ENCODE data around the gene EIF4EBP2. TPM values are rescaled to one million over a fixed set of nuclear protein-coding genes. Genes with fewer than 3 reads are reported as not detected.
A peak's percentile ranks its signal among the peaks of the same experiment; 100 is the strongest.

The EIF4EBP2 gene
- total and polyA plus RNA-seq, 2 experiments from 2014 or later = 42.0 to 131 TPM

- TF ChIP-seq, protein P1, sequence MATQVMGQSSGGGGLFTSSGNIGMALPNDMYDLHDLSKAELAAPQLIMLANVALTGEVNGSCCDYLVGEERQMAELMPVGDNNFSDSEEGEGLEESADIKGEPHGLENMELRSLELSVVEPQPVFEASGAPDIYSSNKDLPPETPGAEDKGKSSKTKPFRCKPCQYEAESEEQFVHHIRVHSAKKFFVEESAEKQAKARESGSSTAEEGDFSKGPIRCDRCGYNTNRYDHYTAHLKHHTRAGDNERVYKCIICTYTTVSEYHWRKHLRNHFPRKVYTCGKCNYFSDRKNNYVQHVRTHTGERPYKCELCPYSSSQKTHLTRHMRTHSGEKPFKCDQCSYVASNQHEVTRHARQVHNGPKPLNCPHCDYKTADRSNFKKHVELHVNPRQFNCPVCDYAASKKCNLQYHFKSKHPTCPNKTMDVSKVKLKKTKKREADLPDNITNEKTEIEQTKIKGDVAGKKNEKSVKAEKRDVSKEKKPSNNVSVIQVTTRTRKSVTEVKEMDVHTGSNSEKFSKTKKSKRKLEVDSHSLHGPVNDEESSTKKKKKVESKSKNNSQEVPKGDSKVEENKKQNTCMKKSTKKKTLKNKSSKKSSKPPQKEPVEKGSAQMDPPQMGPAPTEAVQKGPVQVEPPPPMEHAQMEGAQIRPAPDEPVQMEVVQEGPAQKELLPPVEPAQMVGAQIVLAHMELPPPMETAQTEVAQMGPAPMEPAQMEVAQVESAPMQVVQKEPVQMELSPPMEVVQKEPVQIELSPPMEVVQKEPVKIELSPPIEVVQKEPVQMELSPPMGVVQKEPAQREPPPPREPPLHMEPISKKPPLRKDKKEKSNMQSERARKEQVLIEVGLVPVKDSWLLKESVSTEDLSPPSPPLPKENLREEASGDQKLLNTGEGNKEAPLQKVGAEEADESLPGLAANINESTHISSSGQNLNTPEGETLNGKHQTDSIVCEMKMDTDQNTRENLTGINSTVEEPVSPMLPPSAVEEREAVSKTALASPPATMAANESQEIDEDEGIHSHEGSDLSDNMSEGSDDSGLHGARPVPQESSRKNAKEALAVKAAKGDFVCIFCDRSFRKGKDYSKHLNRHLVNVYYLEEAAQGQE (IDR thresholded peaks at IDR 0.05; ENCODE audit: unreplicated experiment) = no peak
- no peak for TF ChIP-seq ZNF331 (CRISPR knock-in tag; IDR thresholded peaks at IDR 0.05; ENCODE audit: low read depth)
- TF ChIP-seq JUNB (IDR thresholded peaks at IDR 0.05; ENCODE audit: unreplicated experiment) = no peak
Observed at GRCh38 chr10:70476249-70477035, 72.5 kb downstream of the EIF4EBP2 start (continued).

DNA sequence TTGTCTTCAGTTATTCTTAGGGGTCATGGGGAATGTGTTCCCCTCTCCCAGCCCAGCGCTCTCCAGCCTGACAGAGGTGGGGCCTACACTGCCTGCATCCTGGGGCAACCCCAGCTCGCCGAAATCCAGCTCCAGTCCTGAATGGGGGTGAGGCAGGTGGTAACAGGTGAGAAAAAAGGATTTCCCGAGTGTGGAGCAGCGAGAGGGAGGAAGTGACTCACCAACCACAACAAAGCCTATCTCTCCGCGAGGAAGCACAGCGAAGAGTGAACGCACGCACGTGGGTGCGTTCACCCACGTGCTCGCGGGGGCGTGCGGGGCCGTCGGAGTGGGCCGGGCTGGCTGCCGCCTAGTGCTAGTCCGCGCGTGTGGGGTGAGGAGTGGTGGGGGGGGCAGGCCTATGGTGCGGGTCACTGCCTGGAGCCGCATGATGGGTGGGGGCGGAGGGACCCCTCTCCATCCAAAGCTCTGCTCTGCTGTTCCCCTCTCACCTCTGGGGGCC, 73.8 kb downstream of the EIF4EBP2 start:
- Mint-ChIP-seq H3K27ac (peak overlapping the region; percentile 85), H3K9me3 (no peaks in the 10 kb centered on the region)

More for the DNA sequence above, 73.8 kb downstream of the EIF4EBP2 start:
- Mint-ChIP-seq H3K4me3 (peak overlapping the region; percentile 80), H3K4me1 (peaks cover 40% of the 10 kb centered on the region), H3K36me3 (ENCODE audit: low read depth) (no peaks in the 10 kb centered on the region), H3K27me3 (ENCODE audit: insufficient read depth, low read depth, poor library complexity) (peaks cover 26% of the 10 kb centered on the region)
- Histone ChIP-seq H3F3A (replicated peaks; ENCODE audit: low read depth) (peaks cover 10% of the 10 kb centered on the region; the same call in 1 of the 2 replicates), H3K4me2 (peak overlapping the region; percentile 99), H3K79me2 (replicated peaks; ENCODE audit: insufficient read depth) (peaks cover 31% of the 10 kb centered on the region), H3K4me1 (ENCODE audit: insufficient read depth) (peaks cover 28% of the 10 kb centered on the region), H4K20me1 (replicated peaks; ENCODE audit: insufficient read depth) (no peaks in the 10 kb centered on the region; the same call in 1 of the 2 replicates), H3K36me3 (ENCODE audit: insufficient read depth) (no peaks in the 10 kb centered on the region), H3K4me3 (peak overlapping the region; percentile 94), H3K27me3 (ENCODE audit: insufficient read depth) (0 out of 2 replicates have a peak, but pooled peaks cover 3% of the 10 kb centered on the region), H2AFZ (peak overlapping the region; percentile 87), H3K9me2 (ENCODE audit: insufficient read depth) (no peaks in the 10 kb centered on the region), H3K27ac (ENCODE audit: low read depth) (peak overlapping the region; percentile 90; the same call in 1 of the 2 replicates)
- no peak for TF ChIP-seq EZH2phosphoT487 (IDR thresholded peaks at IDR 0.05; ENCODE audit: unreplicated experiment)
- TF ChIP-seq, protein P2, sequence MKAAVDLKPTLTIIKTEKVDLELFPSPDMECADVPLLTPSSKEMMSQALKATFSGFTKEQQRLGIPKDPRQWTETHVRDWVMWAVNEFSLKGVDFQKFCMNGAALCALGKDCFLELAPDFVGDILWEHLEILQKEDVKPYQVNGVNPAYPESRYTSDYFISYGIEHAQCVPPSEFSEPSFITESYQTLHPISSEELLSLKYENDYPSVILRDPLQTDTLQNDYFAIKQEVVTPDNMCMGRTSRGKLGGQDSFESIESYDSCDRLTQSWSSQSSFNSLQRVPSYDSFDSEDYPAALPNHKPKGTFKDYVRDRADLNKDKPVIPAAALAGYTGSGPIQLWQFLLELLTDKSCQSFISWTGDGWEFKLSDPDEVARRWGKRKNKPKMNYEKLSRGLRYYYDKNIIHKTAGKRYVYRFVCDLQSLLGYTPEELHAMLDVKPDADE (IDR thresholded peaks at IDR 0.05) = peak; percentile 27; the same call in 1 of the 2 replicates
- TF ChIP-seq JUNB (IDR thresholded peaks at IDR 0.05; ENCODE audit: unreplicated experiment) = no peak
- TF ChIP-seq EZH2 (IDR thresholded peaks at IDR 0.05; ENCODE audit: low read depth, unreplicated experiment) = no peak
- TF ChIP-seq ZNF114 (CRISPR knock-in tag; IDR thresholded peaks at IDR 0.05) = no peak
- TF ChIP-seq NANOG (IDR thresholded peaks at IDR 0.05; ENCODE audit: borderline replicate concordance) = no peak
- peak; percentile 66 for DNase-seq (ENCODE audit: low spot score)
- peak; percentile 16 for ATAC-seq

Other genes with a start within 250 kb of the EIF4EBP2 start
- 71.5 and 84.8 TPM in 2 replicates for gene SAR1A, start 233.6 kb upstream of the EIF4EBP2 start, total RNA-seq (2014; rRNA removed; shearing (Covaris generic))
- gene SAR1A, start 233.6 kb upstream of the EIF4EBP2 start, polyA plus RNA-seq (2016; fragmentation: Nextera tagmentation; extraction: Ambion mirVana) = 58.1 and 68.1 TPM in 2 replicates
- gene PPA1, start 170.7 kb upstream of the EIF4EBP2 start, total RNA-seq (2014; rRNA removed; shearing (Covaris generic)) = 135 and 178 TPM in 2 replicates
- 206 and 228 TPM in 2 replicates for gene PPA1, start 170.7 kb upstream of the EIF4EBP2 start, polyA plus RNA-seq (2016; fragmentation: Nextera tagmentation; extraction: Ambion mirVana)
- 0.03 and 0.08 TPM in 2 replicates for gene NPFFR1, start 120.1 kb upstream of the EIF4EBP2 start, total RNA-seq (2014; rRNA removed; shearing (Covaris generic))
- 0.05 TPM in 1 of 2 replicates, not detected in the other for gene NPFFR1, start 120.1 kb upstream of the EIF4EBP2 start, polyA plus RNA-seq (2016; fragmentation: Nextera tagmentation; extraction: Ambion mirVana)
- gene LRRC20, start 21.5 kb upstream of the EIF4EBP2 start, total RNA-seq (2014; rRNA removed; shearing (Covaris generic)) = 43.3 and 43.9 TPM in 2 replicates
- gene LRRC20, start 21.5 kb upstream of the EIF4EBP2 start, polyA plus RNA-seq (2016; fragmentation: Nextera tagmentation; extraction: Ambion mirVana) = 5.9 and 7.1 TPM in 2 replicates
- gene NODAL, start 37.5 kb downstream of the EIF4EBP2 start, total RNA-seq (2014; rRNA removed; shearing (Covaris generic)) = 28.4 and 29.9 TPM in 2 replicates
- gene NODAL, start 37.5 kb downstream of the EIF4EBP2 start, polyA plus RNA-seq (2016; fragmentation: Nextera tagmentation; extraction: Ambion mirVana) = 11.2 and 12.0 TPM in 2 replicates
- 48.7 and 58.2 TPM in 2 replicates for gene PALD1, start 74.6 kb downstream of the EIF4EBP2 start, total RNA-seq (2014; rRNA removed; shearing (Covaris generic))
- gene PALD1, start 74.6 kb downstream of the EIF4EBP2 start, polyA plus RNA-seq (2016; fragmentation: Nextera tagmentation; extraction: Ambion mirVana) = 11.1 and 11.9 TPM in 2 replicates
- gene PRF1, start 198.6 kb downstream of the EIF4EBP2 start, total RNA-seq (2014; rRNA removed; shearing (Covaris generic)) = not detected in 2 replicates
- gene PRF1, start 198.6 kb downstream of the EIF4EBP2 start, polyA plus RNA-seq (2016; fragmentation: Nextera tagmentation; extraction: Ambion mirVana) = 0.13 TPM in 1 of 2 replicates, not detected in the other